ENCODE measurements around the gene LMF1.

The LMF1 gene

GRCh38 chr16:910181-910580 is 60.6 kb downstream of the LMF1 start:
- DNase-seq: no peak

GRCh38 chr16:909281-910000 is 61.3 kb downstream of the LMF1 start:
- DNase-seq: no peak

- no peak for DNase-seq
These were observed 62.1 kb downstream of the LMF1 start for GRCh38 chr16:908526-909155.

- no peak for DNase-seq
These were observed 62.9 kb downstream of the LMF1 start for GRCh38 chr16:907842-908241.

GRCh38 chr16:907361-907760 is 63.4 kb downstream of the LMF1 start:
- DNase-seq: no peak

GRCh38 chr16:906296-906695 is 64.5 kb downstream of the LMF1 start:
- DNase-seq: no peak

GRCh38 chr16:901715-902601 is 68.8 kb downstream of the LMF1 start:
- no peak for DNase-seq

GRCh38 chr16:901149-901548 is 69.6 kb downstream of the LMF1 start:
- no peak for DNase-seq

- no peak for DNase-seq
These were observed 70.6 kb downstream of the LMF1 start for GRCh38 chr16:900211-900610.

GRCh38 chr16:899683-900060 is 71.1 kb downstream of the LMF1 start:
- DNase-seq: no peak

- DNase-seq: no peak
These were observed 71.8 kb downstream of the LMF1 start for GRCh38 chr16:898761-899682.

GRCh38 chr16:898216-898615 is 72.6 kb downstream of the LMF1 start:
- no peak for DNase-seq

- no peak for DNase-seq
These were observed 73.1 kb downstream of the LMF1 start for GRCh38 chr16:897701-898100.

- DNase-seq: no peak
These were observed 73.6 kb downstream of the LMF1 start for GRCh38 chr16:897200-897543.

- no peak for DNase-seq
These were observed 74.3 kb downstream of the LMF1 start for GRCh38 chr16:896261-897199.

GRCh38 chr16:895371-895770 is 75.4 kb downstream of the LMF1 start:
- DNase-seq: no peak

- no peak for DNase-seq
These were observed 75.9 kb downstream of the LMF1 start for GRCh38 chr16:894841-895240.

- DNase-seq: no peak
These were observed 76.6 kb downstream of the LMF1 start for GRCh38 chr16:894136-894535.

GRCh38 chr16:893360-893759 is 77.4 kb downstream of the LMF1 start:
- DNase-seq: no peak

- no peak for DNase-seq
These were observed 78.1 kb downstream of the LMF1 start for GRCh38 chr16:892536-893255.

- DNase-seq: no peak
These were observed 78.8 kb downstream of the LMF1 start for GRCh38 chr16:892006-892405.
